Measurements from ENCODE around the gene BPIFB4.
"Not testable (repeated sequence)": the region's sequence is repeated elsewhere in the genome, so short reads cannot be mapped to it uniquely, and the experiment has no call there.

BPIFB4 gene

GRCh38 chr20:33095902-33096584, 16.6 kb downstream of the BPIFB4 start:
- not testable (repeated sequence) for H3K9ac ChIP-seq (ENCODE audit: low read depth, low read length, poor library complexity); H3K23ac ChIP-seq (ENCODE audit: low read depth, low read length, poor library complexity); H2BK15ac ChIP-seq (ENCODE audit: low read length); H3K4me1 ChIP-seq (ENCODE audit: control insufficient read depth in 2 of 2, insufficient read depth in 1 of 2, low read depth in 1 of 2, low read length in 2 of 2); H3K79me1 ChIP-seq (ENCODE audit: low read depth, low read length); H3K27ac ChIP-seq (replicated peaks; ENCODE audit: low read length); H4K91ac ChIP-seq (ENCODE audit: low read depth, low read length, poor library complexity); H3K27me3 ChIP-seq (ENCODE audit: control insufficient read depth in 3 of 3, insufficient read depth in 3 of 3, low read depth in 1 of 3, low read length in 3 of 3); H3K14ac ChIP-seq (ENCODE audit: low read length); H3K9me3 ChIP-seq (replicated peaks in 1 of 2; ENCODE audit: control insufficient read depth in 2 of 2, insufficient read depth in 1 of 2, low read depth in 1 of 2, low read length in 2 of 2); H3K4me2 ChIP-seq (ENCODE audit: insufficient read depth, low read length, poor library complexity, severe bottlenecking); H3K4me3 ChIP-seq (ENCODE audit: low read length in 2 of 2); H3K18ac ChIP-seq (ENCODE audit: low read length); H3K4ac ChIP-seq (ENCODE audit: low read length); H2AFZ ChIP-seq (ENCODE audit: low read length); H2BK120ac ChIP-seq (ENCODE audit: low read depth, low read length); H2AK5ac ChIP-seq (ENCODE audit: low read depth, low read length); H2BK5ac ChIP-seq (ENCODE audit: low read length); H3K36me3 ChIP-seq (replicated peaks in 1 of 2; ENCODE audit: control insufficient read depth in 2 of 2, insufficient read depth in 2 of 2, low read length in 2 of 2); H4K8ac ChIP-seq (ENCODE audit: low read depth, low read length); H2BK12ac ChIP-seq (ENCODE audit: low read length)
- DNase-seq (ENCODE audit: low spot score): peak; percentile 65
- no CpG with 5 or more reads among the region's 6 CpGs for WGBS, 2 donors (ENCODE audit: extremely low coverage in 2 of 2, insufficient read length in 2 of 2, insufficient replicate concordance in 1 of 2)

DNA sequence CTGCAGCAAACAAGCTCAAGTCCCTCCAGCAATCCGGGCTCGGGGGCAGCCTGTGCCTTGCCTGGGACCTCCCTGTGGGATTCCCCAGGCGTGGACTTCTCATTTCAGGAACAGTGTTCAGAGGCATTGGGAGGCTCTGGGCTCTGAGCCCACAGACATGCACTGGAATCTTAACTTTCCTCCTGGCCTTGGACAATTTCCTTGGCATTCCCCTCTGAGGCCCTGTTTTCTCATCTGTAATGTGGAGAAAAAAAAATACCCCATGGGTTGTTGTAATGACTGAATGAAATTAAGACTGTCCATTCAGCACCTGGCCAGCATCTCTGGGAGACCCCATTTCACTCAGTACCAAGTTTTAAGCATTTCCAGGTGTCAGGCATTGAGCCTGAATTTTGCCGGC, 17.6 kb downstream of the BPIFB4 start:
- H3K4me1 ChIP-seq (ENCODE audit: control insufficient read depth in 2 of 2, insufficient read depth in 1 of 2, low read depth in 1 of 2, low read length in 2 of 2): no peaks in the 10 kb centered on the region
- no peak overlapping the region for H3K14ac ChIP-seq (ENCODE audit: low read length)
- no CpG with 5 or more reads among the region's 4 CpGs for WGBS, 2 donors (ENCODE audit: extremely low coverage in 2 of 2, insufficient read length in 2 of 2, insufficient replicate concordance in 1 of 2)

DNA sequence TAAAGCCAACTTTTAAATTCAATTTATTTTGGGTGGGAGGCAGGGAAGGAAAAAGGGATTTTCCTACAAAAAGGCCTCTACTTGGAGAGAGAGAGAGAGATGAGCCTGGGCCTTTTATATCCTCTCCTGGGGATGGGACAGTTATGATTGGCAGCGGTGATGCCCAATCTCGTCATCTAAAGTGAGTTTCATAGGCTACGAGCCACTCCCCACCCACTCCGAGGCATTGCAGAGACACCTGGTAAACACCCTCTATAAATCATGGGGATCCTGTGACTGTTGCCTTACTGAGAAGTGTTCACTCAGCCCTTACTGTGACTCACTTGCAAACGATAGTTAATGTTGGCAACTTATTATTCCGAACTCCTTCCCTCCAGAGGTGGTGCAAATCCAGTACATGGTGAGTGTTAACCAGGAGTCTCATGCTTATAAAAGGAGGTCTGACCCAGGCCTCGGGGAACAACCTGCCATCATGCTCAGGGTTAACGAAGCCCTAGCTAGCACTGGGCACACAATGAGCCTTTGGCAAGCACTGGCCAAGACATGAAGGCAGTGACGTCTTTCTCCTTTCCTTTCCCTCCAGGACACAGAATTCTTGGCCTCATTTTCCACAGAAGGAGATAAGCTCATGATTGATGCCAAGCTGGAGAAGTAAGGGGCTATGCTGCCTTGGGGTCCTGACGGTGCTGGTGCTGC, 20.5 kb downstream of the BPIFB4 start:
- no peaks in the 10 kb centered on the region for H3K79me1 ChIP-seq (ENCODE audit: low read depth, low read length)
- H3K14ac ChIP-seq (ENCODE audit: low read length): no peak overlapping the region
- no peak overlapping the region for H4K8ac ChIP-seq (ENCODE audit: low read depth, low read length)
- no peaks in the 10 kb centered on the region for H3K27me3 ChIP-seq (ENCODE audit: control insufficient read depth in 3 of 3, insufficient read depth in 3 of 3, low read depth in 1 of 3, low read length in 3 of 3)
- H4K91ac ChIP-seq (ENCODE audit: low read depth, low read length, poor library complexity): no peak overlapping the region
- H2BK12ac ChIP-seq (ENCODE audit: low read length): no peak overlapping the region
- no peak for DNase-seq (ENCODE audit: low spot score)
- H2BK15ac ChIP-seq (ENCODE audit: low read length): no peak overlapping the region
- WGBS, 2 donors (ENCODE audit: extremely low coverage in 2 of 2, insufficient read length in 2 of 2, insufficient replicate concordance in 1 of 2): no CpG with 5 or more reads among the region's 10 CpGs
- no peaks in the 10 kb centered on the region for H3K9me3 ChIP-seq (replicated peaks in 1 of 2; ENCODE audit: control insufficient read depth in 2 of 2, insufficient read depth in 1 of 2, low read depth in 1 of 2, low read length in 2 of 2)
- H2AFZ ChIP-seq (ENCODE audit: low read length): no peak overlapping the region
- no peak overlapping the region for H3K4me2 ChIP-seq (ENCODE audit: insufficient read depth, low read length, poor library complexity, severe bottlenecking)
- no peak overlapping the region for H3K18ac ChIP-seq (ENCODE audit: low read length)
- H3K36me3 ChIP-seq (replicated peaks in 1 of 2; ENCODE audit: control insufficient read depth in 2 of 2, insufficient read depth in 2 of 2, low read length in 2 of 2): no peaks in the 10 kb centered on the region
- peak overlapping the region; percentile 7 for H3K9ac ChIP-seq (ENCODE audit: low read depth, low read length, poor library complexity)
- no peak overlapping the region for H2BK120ac ChIP-seq (ENCODE audit: low read depth, low read length)
- H2AK5ac ChIP-seq (ENCODE audit: low read depth, low read length): no peak overlapping the region
- H3K4me3 ChIP-seq (ENCODE audit: low read length in 2 of 2): no peak overlapping the region
- no peak overlapping the region for H3K23ac ChIP-seq (ENCODE audit: low read depth, low read length, poor library complexity)
- H3K4ac ChIP-seq (ENCODE audit: low read length): no peak overlapping the region
- no peak overlapping the region for H2BK5ac ChIP-seq (ENCODE audit: low read length)
- no peaks in the 10 kb centered on the region for H3K4me1 ChIP-seq (ENCODE audit: control insufficient read depth in 2 of 2, insufficient read depth in 1 of 2, low read depth in 1 of 2, low read length in 2 of 2)
- H3K27ac ChIP-seq (replicated peaks; ENCODE audit: low read length): no peak overlapping the region

More for the DNA sequence above, 17.6 kb downstream of the BPIFB4 start:
- no peak for DNase-seq (ENCODE audit: low spot score)
- H3K4me2 ChIP-seq (ENCODE audit: insufficient read depth, low read length, poor library complexity, severe bottlenecking): no peak overlapping the region
- H3K18ac ChIP-seq (ENCODE audit: low read length): no peak overlapping the region
- no peak overlapping the region for H2AK5ac ChIP-seq (ENCODE audit: low read depth, low read length)
- H2BK120ac ChIP-seq (ENCODE audit: low read depth, low read length): no peak overlapping the region
- H4K8ac ChIP-seq (ENCODE audit: low read depth, low read length): no peak overlapping the region
- H3K27me3 ChIP-seq (ENCODE audit: control insufficient read depth in 3 of 3, insufficient read depth in 3 of 3, low read depth in 1 of 3, low read length in 3 of 3): peaks cover 0 to 2% (median 0%) of the 10 kb centered on the region in 3 experiments
- no peaks in the 10 kb centered on the region for H3K79me1 ChIP-seq (ENCODE audit: low read depth, low read length)
- H3K4ac ChIP-seq (ENCODE audit: low read length): no peak overlapping the region
- no peak overlapping the region for H3K23ac ChIP-seq (ENCODE audit: low read depth, low read length, poor library complexity)
- no peak overlapping the region for H4K91ac ChIP-seq (ENCODE audit: low read depth, low read length, poor library complexity)
- no peak overlapping the region for H3K27ac ChIP-seq (replicated peaks; ENCODE audit: low read length)
- H3K36me3 ChIP-seq (replicated peaks in 1 of 2; ENCODE audit: control insufficient read depth in 2 of 2, insufficient read depth in 2 of 2, low read length in 2 of 2): no peaks in the 10 kb centered on the region
- H2AFZ ChIP-seq (ENCODE audit: low read length): no peak overlapping the region
- no peak overlapping the region for H3K9ac ChIP-seq (ENCODE audit: low read depth, low read length, poor library complexity)
- no peaks in the 10 kb centered on the region for H3K9me3 ChIP-seq (replicated peaks in 1 of 2; ENCODE audit: control insufficient read depth in 2 of 2, insufficient read depth in 1 of 2, low read depth in 1 of 2, low read length in 2 of 2)
- H2BK5ac ChIP-seq (ENCODE audit: low read length): no peak overlapping the region
- no peak overlapping the region for H3K4me3 ChIP-seq (ENCODE audit: low read length in 2 of 2)
- H2BK15ac ChIP-seq (ENCODE audit: low read length): no peak overlapping the region
- H2BK12ac ChIP-seq (ENCODE audit: low read length): no peak overlapping the region

DNA sequence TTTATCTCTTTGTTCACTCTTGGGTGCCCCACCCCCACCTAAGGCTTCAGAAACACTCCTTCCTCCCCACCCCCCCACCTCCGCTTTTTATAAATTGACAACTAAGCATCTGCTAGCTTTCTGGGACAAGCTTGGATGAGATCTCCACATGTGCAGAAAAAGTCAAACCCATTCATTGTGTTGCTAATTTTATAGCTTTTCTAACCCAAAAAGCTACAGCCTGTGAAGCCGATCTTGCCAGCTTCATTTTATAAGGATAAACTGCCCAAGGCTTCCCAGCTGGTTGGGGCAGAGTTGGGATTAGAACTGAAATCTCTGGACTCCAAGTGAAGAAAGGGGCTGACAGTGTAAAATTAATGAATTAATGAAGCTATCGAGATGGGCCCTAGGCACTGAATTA, 24.1 kb downstream of the BPIFB4 start:
- H3K79me1 ChIP-seq (ENCODE audit: low read depth, low read length): peaks cover 2% of the 10 kb centered on the region
- no peak overlapping the region for H2AK5ac ChIP-seq (ENCODE audit: low read depth, low read length)
- no peak overlapping the region for H3K14ac ChIP-seq (ENCODE audit: low read length)
- H3K23ac ChIP-seq (ENCODE audit: low read depth, low read length, poor library complexity): no peak overlapping the region
- H2BK12ac ChIP-seq (ENCODE audit: low read length): no peak overlapping the region
- no peak overlapping the region for H2BK120ac ChIP-seq (ENCODE audit: low read depth, low read length)
- no CpG with 5 or more reads among the region's 3 CpGs for WGBS, 2 donors (ENCODE audit: extremely low coverage in 2 of 2, insufficient read length in 2 of 2, insufficient replicate concordance in 1 of 2)
- H3K27me3 ChIP-seq (ENCODE audit: control insufficient read depth in 3 of 3, insufficient read depth in 3 of 3, low read depth in 1 of 3, low read length in 3 of 3): no peaks in the 10 kb centered on the region
- no peak overlapping the region for H3K18ac ChIP-seq (ENCODE audit: low read length)
- H4K8ac ChIP-seq (ENCODE audit: low read depth, low read length): no peak overlapping the region
- H3K9me3 ChIP-seq (replicated peaks in 1 of 2; ENCODE audit: control insufficient read depth in 2 of 2, insufficient read depth in 1 of 2, low read depth in 1 of 2, low read length in 2 of 2): no peaks in the 10 kb centered on the region
- H3K36me3 ChIP-seq (replicated peaks in 1 of 2; ENCODE audit: control insufficient read depth in 2 of 2, insufficient read depth in 2 of 2, low read length in 2 of 2): no peaks in the 10 kb centered on the region
- H2AFZ ChIP-seq (ENCODE audit: low read length): no peak overlapping the region
- no peak overlapping the region for H3K27ac ChIP-seq (replicated peaks; ENCODE audit: low read length)
- H3K4me2 ChIP-seq (ENCODE audit: insufficient read depth, low read length, poor library complexity, severe bottlenecking): no peak overlapping the region
- H3K4me1 ChIP-seq (ENCODE audit: control insufficient read depth in 2 of 2, insufficient read depth in 1 of 2, low read depth in 1 of 2, low read length in 2 of 2): no peaks in the 10 kb centered on the region
- DNase-seq (ENCODE audit: low spot score): no peak
- H3K4ac ChIP-seq (ENCODE audit: low read length): no peak overlapping the region
- H3K9ac ChIP-seq (ENCODE audit: low read depth, low read length, poor library complexity): no peak overlapping the region
- no peak overlapping the region for H4K91ac ChIP-seq (ENCODE audit: low read depth, low read length, poor library complexity)
- no peak overlapping the region for H2BK5ac ChIP-seq (ENCODE audit: low read length)
- H2BK15ac ChIP-seq (ENCODE audit: low read length): no peak overlapping the region
- H3K4me3 ChIP-seq (ENCODE audit: low read length in 2 of 2): no peak overlapping the region
